Ishikawa (cell line): ENCODE results near the gene DPYSL4.

Experiments
- CEBPB ChIP-seq: IDR thresholded peaks from 2 replicates; pipeline ENCODE4 v1.6.1; 2012
- CREB1 ChIP-seq: IDR thresholded peaks from 2 replicates; pipeline ENCODE4 v1.6.1; 2012; ENCODE audit warnings: low read depth
- EGR1 ChIP-seq: IDR thresholded peaks from 2 replicates; pipeline ENCODE4 v1.6.1; 2012
- EP300 ChIP-seq: IDR thresholded peaks from 2 replicates; pipeline ENCODE4 v1.6.1; 2012; ENCODE audit warnings: borderline replicate concordance
- FOXM1 ChIP-seq: IDR thresholded peaks from 2 replicates; pipeline ENCODE4 v1.6.1; 2012; ENCODE audit warnings: low read depth, borderline replicate concordance
- NFIC ChIP-seq: IDR thresholded peaks from 2 replicates; pipeline ENCODE4 v1.6.1; 2012
- RAD21 ChIP-seq: IDR thresholded peaks from 2 replicates; pipeline ENCODE4 v1.6.1; 2012; ENCODE audit warnings: low read depth
- TAF1 ChIP-seq: IDR thresholded peaks from 2 replicates; pipeline ENCODE4 v1.6.1; 2012; ENCODE audit warnings: low read depth, mild to moderate bottlenecking
- TCF12 ChIP-seq: IDR thresholded peaks from 2 replicates; pipeline ENCODE4 v1.6.1; 2012; ENCODE audit warnings: low read depth
- TEAD4 ChIP-seq: IDR thresholded peaks from 2 replicates; pipeline ENCODE4 v1.6.1; 2012
- YY1 ChIP-seq: IDR thresholded peaks from 2 replicates; pipeline ENCODE4 v1.6.1; 2012; ENCODE audit warnings: low read depth
- ZBTB7A ChIP-seq: IDR thresholded peaks from 2 replicates; pipeline ENCODE4 v1.6.1; 2012; ENCODE audit warnings: low read depth
- TF ChIP-seq, protein P1 (sequence below): IDR thresholded peaks from 2 replicates; pipeline ENCODE4 v1.6.1; 2012
- TF ChIP-seq, protein P2 (sequence below): IDR thresholded peaks from 2 replicates; pipeline ENCODE4 v1.6.1; 2012; ENCODE audit warnings: low read depth, mild to moderate bottlenecking
- TF ChIP-seq, protein P3 (sequence below): IDR thresholded peaks from 2 replicates; pipeline ENCODE4 v1.6.1; 2012

DPYSL4 gene

DNA sequence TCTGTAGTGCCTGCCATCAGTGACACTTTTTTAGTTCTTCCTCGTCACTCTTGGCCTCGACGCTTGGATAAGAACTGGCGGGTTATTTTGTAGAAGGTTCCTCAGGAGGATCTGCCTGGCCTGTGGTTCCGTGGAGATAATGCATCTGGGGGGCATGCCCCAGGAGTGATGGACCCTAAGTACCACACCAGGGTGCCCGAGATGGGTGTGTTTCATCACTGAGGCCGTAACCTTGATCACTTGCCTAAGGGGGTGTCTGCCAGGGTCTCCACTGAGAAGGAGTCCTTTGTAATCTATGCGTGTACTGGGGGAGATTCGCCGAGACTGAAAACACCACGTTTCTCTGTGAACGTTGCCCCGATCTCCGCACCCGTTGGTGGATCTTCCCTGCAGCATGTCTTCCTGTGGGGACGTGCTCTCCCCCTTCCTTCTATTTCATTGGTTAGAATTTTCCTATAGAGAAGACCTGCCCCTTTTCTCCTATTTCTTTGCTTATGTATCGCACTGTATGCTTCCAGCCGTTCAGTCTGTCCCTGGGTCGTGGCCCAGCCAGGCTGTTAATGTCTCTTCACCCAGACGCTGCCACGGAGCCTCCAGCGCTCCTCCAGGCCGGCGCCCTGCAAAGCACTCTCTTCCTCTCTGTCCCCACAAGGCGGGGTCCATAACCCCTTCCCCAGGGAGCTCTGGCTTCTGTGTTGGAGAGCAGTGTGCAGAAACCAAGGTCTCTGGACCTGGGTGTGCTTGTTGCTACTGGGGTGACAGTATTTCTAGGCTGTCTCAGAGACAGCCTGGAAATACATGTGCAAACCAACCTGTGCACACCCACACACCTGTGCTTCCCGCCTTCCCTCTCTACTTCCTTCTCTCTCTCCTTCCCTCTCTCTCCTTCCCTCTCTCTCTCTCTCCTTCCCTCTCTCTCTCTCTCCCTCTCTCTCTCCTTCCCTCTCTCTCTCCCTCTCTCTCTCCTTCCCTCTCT lies 14.4 kb upstream of the DPYSL4 start:
- TF ChIP-seq, protein P1, sequence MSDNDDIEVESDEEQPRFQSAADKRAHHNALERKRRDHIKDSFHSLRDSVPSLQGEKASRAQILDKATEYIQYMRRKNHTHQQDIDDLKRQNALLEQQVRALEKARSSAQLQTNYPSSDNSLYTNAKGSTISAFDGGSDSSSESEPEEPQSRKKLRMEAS, result no peak
- TF ChIP-seq TCF12, result no peak
- TF ChIP-seq CREB1, result no peak
- TF ChIP-seq, protein P2, sequence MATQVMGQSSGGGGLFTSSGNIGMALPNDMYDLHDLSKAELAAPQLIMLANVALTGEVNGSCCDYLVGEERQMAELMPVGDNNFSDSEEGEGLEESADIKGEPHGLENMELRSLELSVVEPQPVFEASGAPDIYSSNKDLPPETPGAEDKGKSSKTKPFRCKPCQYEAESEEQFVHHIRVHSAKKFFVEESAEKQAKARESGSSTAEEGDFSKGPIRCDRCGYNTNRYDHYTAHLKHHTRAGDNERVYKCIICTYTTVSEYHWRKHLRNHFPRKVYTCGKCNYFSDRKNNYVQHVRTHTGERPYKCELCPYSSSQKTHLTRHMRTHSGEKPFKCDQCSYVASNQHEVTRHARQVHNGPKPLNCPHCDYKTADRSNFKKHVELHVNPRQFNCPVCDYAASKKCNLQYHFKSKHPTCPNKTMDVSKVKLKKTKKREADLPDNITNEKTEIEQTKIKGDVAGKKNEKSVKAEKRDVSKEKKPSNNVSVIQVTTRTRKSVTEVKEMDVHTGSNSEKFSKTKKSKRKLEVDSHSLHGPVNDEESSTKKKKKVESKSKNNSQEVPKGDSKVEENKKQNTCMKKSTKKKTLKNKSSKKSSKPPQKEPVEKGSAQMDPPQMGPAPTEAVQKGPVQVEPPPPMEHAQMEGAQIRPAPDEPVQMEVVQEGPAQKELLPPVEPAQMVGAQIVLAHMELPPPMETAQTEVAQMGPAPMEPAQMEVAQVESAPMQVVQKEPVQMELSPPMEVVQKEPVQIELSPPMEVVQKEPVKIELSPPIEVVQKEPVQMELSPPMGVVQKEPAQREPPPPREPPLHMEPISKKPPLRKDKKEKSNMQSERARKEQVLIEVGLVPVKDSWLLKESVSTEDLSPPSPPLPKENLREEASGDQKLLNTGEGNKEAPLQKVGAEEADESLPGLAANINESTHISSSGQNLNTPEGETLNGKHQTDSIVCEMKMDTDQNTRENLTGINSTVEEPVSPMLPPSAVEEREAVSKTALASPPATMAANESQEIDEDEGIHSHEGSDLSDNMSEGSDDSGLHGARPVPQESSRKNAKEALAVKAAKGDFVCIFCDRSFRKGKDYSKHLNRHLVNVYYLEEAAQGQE, result no peak
- TF ChIP-seq ZBTB7A, result no peak
- no peak for TF ChIP-seq EP300
- no peak for TF ChIP-seq CEBPB
- no peak for TF ChIP-seq TEAD4
- TF ChIP-seq, protein P3, sequence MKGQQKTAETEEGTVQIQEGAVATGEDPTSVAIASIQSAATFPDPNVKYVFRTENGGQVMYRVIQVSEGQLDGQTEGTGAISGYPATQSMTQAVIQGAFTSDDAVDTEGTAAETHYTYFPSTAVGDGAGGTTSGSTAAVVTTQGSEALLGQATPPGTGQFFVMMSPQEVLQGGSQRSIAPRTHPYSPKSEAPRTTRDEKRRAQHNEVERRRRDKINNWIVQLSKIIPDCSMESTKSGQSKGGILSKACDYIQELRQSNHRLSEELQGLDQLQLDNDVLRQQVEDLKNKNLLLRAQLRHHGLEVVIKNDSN, result no peak
- TF ChIP-seq TAF1, result no peak
- no peak for TF ChIP-seq RAD21
- no peak for TF ChIP-seq EGR1

DNA sequence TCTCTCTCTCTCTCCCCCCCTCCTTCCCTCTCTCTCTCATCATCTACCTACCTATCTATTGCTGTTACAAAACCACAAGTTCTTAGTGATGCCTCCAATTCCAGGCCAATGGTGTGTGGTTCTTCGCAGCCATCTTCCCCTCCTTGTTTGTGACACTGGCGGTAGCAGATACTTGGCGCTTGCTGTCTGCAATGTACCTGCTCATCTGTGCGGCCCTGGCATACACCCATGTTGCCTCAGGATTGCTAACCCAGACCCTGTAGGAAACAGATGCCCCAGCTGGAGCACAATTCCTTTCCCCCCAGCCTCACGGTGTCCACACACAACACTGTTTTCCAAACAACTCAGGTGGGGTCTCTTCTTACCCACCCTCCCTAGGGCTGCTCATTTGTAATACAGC lies 13.6 kb upstream of the DPYSL4 start:
- TF ChIP-seq EGR1 (no peak), TCF12 (no peak), FOXM1 (no peak), YY1 (no peak), RAD21 (no peak), CREB1 (no peak), EP300 (no peak), TEAD4 (no peak), NFIC (no peak), TAF1 (no peak)
- TF ChIP-seq, protein P1, result no peak
- TF ChIP-seq, protein P2, result no peak
- TF ChIP-seq, protein P3, result no peak

DNA sequence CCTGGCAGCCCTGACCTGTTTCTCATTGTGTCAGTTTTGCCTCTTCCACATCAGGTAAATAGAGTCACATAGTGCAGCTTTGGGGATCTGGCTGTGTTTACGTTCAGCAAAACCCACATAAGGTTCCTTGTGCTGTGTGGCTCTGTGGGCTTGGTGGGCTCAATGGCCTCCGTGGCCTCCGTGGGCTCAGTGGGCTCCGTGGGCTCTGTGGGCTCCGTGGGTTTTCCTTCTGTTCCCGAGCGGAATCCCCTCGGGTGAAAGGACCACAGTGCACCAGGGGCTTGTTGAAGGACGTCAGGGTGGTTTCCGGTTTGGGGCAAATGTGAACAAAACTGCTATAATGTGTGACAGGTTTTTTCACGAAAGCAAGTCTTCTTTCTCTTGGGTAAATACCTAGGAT lies 12.5 kb upstream of the DPYSL4 start:
- TF ChIP-seq EGR1 (no peak), RAD21 (no peak), ZBTB7A (no peak), TEAD4 (no peak), NFIC (no peak), CEBPB (no peak), YY1 (no peak), TCF12 (no peak), FOXM1 (no peak), EP300 (no peak)
- TF ChIP-seq, protein P2, result no peak
- TF ChIP-seq, protein P3, result no peak
- TF ChIP-seq, protein P1, result no peak
